ENCODE data around the gene RASAL2.
"Not testable (repeated sequence)": the region's sequence is repeated elsewhere in the genome, so short reads cannot be mapped to it uniquely, and the experiment has no call there.

RASAL2 gene

GRCh38 chr1:178498896-178499675 lies 405.2 kb downstream of the RASAL2 start:
- no peak for DNase-seq

GRCh38 chr1:178500091-178500770 lies 406.3 kb downstream of the RASAL2 start:
- DNase-seq: no peak

GRCh38 chr1:178500936-178501554 lies 407.1 kb downstream of the RASAL2 start:
- DNase-seq: no peak

GRCh38 chr1:178501705-178502329 lies 407.9 kb downstream of the RASAL2 start:
- peak; percentile 64 for DNase-seq

GRCh38 chr1:178502330-178502714 lies 408.4 kb downstream of the RASAL2 start:
- DNase-seq: no peak

GRCh38 chr1:178502856-178503255 lies 409.0 kb downstream of the RASAL2 start:
- no peak for DNase-seq

- DNase-seq: not testable (repeated sequence)
Measured at GRCh38 chr1:178503316-178503715, 409.4 kb downstream of the RASAL2 start.

- no peak for DNase-seq
Measured at GRCh38 chr1:178503849-178504248, 409.9 kb downstream of the RASAL2 start.

- no peak for DNase-seq
Measured at GRCh38 chr1:178504286-178504685, 410.4 kb downstream of the RASAL2 start.

- no peak for DNase-seq
Measured at GRCh38 chr1:178506177-178506576, 412.3 kb downstream of the RASAL2 start.

GRCh38 chr1:178506669-178507068 lies 412.8 kb downstream of the RASAL2 start:
- DNase-seq: no peak

- no peak for DNase-seq
Measured at GRCh38 chr1:178509414-178510007, 415.6 kb downstream of the RASAL2 start.

- no peak for DNase-seq
Measured at GRCh38 chr1:178510155-178510554, 416.3 kb downstream of the RASAL2 start.

- no peak for DNase-seq
Measured at GRCh38 chr1:178512566-178513277, 418.8 kb downstream of the RASAL2 start, which contains the start of gene TEX35. Gene TEX35, plus strand, starts transcription at chr1:178513109. Its CDS starts 80 bp downstream, at chr1:178513189.

- DNase-seq: no peak
Measured at GRCh38 chr1:178513278-178513983, 419.5 kb downstream of the RASAL2 start.

- DNase-seq: no peak
Measured at GRCh38 chr1:178516110-178516509, 422.2 kb downstream of the RASAL2 start.

- DNase-seq: no peak
Measured at GRCh38 chr1:178518894-178519293, 425.0 kb downstream of the RASAL2 start.

- DNase-seq: no peak
Measured at GRCh38 chr1:178520803-178521202, 426.9 kb downstream of the RASAL2 start.

- no peak for DNase-seq
Measured at GRCh38 chr1:178521241-178521640, 427.3 kb downstream of the RASAL2 start.

GRCh38 chr1:178527117-178527516 lies 433.2 kb downstream of the RASAL2 start:
- DNase-seq: no peak

- no peak for DNase-seq
Measured at GRCh38 chr1:178528228-178528952, 434.5 kb downstream of the RASAL2 start.
